AG09319 (cell line): Measurements from ENCODE around the gene HPS5.

Source experiments
- DNase-seq: peaks from one replicate; pipeline ENCODE4 v3.0.0-alpha.2; 2010; ENCODE audit warnings: low read depth; ENCODE audit errors: extremely low read depth
- TF ChIP-seq, protein P1 (sequence below): IDR thresholded peaks from 2 replicates; pipeline ENCODE4 v1.5.1; 2011; ENCODE audit warnings: low read depth, mild to moderate bottlenecking, inconsistent platforms, low read length, moderate library complexity

The HPS5 gene, protein sequence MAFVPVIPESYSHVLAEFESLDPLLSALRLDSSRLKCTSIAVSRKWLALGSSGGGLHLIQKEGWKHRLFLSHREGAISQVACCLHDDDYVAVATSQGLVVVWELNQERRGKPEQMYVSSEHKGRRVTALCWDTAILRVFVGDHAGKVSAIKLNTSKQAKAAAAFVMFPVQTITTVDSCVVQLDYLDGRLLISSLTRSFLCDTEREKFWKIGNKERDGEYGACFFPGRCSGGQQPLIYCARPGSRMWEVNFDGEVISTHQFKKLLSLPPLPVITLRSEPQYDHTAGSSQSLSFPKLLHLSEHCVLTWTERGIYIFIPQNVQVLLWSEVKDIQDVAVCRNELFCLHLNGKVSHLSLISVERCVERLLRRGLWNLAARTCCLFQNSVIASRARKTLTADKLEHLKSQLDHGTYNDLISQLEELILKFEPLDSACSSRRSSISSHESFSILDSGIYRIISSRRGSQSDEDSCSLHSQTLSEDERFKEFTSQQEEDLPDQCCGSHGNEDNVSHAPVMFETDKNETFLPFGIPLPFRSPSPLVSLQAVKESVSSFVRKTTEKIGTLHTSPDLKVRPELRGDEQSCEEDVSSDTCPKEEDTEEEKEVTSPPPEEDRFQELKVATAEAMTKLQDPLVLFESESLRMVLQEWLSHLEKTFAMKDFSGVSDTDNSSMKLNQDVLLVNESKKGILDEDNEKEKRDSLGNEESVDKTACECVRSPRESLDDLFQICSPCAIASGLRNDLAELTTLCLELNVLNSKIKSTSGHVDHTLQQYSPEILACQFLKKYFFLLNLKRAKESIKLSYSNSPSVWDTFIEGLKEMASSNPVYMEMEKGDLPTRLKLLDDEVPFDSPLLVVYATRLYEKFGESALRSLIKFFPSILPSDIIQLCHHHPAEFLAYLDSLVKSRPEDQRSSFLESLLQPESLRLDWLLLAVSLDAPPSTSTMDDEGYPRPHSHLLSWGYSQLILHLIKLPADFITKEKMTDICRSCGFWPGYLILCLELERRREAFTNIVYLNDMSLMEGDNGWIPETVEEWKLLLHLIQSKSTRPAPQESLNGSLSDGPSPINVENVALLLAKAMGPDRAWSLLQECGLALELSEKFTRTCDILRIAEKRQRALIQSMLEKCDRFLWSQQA

DNA sequence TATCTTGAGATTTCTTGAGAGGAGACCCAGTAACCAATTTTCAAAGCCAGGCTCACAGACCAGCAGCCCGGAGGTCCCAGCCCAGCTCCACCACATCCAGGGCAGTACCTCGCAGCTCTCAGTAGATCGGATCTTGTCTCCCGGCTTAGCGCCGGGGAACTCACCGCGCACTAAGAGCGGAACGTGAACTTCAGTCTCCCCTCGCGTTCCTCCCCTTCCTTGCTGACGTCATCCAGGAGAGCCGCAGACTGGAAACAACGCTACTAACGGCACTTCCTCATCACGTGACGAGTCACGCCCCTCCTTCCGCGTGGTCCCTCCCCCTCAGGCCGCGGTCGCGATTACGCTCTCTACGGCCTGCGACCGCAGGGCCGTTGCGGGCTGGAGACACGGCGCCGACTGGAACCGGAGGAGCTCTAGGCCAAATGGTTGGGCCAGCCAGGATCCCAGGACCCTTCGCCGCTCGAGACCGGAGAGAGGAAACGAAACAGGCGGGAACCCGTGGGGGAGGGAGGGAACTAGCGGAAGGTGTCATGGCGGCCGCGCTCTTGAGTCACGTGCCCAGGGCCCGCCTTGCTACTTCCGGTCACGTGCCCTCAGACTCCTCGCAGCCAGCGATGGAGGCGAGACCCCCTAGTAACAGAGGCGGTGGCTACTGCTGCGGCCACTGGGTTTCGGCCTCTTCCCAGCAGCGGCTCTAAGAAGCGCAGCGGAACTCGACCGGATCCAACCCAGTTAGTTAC, at the start of gene HPS5, which contains the start of gene GTF2H1:
Gene HPS5 (minus strand): TSS at position 172 of the 743 bp plus-strand sequence. CDS start 4,282 bp downstream, outside the sequence.
Gene GTF2H1 (plus strand): TSS at position 599 of the 743 bp plus-strand sequence. CDS start 10,508 bp downstream, outside the sequence.
- peak; percentile 93 for DNase-seq
- TF ChIP-seq, protein P1, sequence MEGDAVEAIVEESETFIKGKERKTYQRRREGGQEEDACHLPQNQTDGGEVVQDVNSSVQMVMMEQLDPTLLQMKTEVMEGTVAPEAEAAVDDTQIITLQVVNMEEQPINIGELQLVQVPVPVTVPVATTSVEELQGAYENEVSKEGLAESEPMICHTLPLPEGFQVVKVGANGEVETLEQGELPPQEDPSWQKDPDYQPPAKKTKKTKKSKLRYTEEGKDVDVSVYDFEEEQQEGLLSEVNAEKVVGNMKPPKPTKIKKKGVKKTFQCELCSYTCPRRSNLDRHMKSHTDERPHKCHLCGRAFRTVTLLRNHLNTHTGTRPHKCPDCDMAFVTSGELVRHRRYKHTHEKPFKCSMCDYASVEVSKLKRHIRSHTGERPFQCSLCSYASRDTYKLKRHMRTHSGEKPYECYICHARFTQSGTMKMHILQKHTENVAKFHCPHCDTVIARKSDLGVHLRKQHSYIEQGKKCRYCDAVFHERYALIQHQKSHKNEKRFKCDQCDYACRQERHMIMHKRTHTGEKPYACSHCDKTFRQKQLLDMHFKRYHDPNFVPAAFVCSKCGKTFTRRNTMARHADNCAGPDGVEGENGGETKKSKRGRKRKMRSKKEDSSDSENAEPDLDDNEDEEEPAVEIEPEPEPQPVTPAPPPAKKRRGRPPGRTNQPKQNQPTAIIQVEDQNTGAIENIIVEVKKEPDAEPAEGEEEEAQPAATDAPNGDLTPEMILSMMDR: no peak

DNA sequence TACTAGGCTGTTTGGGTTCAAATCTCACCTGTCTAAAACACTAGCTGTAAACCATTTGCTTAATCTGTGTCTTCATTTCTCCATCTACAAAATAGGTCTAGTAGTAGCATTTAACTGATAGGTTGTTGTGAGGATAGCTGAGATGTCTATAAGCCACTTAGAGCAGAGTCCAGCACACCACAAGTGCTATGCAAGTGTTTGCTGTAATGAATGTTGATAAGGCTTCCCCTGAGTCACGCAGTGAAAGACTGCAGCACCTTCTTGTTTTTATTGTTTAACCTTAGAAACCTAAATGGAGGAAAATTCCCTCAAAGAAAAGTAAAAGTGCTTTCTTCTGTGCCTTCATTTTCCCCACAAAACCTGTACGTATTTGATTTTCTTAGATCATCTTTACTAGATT, 49.3 kb upstream of the HPS5 start:
- no peak for DNase-seq
- TF ChIP-seq, protein P1: no peak

DNA sequence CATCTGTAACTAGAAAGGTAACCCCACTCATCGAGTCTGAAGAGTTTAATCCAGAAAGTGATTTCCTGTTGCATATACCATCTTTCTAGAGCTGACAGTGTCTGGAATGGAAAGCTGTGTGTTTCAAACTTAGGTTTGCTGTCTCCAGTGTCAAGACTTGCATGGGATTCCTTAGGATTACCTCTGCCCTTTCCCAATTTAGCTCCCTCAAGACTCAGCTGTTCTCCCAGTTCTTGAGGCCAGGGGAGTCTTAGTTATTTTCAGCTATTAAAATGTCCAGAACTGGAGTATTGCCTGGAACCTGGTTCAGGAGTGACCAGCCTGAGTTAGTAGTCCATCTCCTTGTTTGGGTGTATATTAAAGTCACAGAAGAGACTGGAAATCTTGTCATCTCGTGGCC, 47.5 kb upstream of the HPS5 start:
- DNase-seq: no peak
- TF ChIP-seq, protein P1: no peak

DNA sequence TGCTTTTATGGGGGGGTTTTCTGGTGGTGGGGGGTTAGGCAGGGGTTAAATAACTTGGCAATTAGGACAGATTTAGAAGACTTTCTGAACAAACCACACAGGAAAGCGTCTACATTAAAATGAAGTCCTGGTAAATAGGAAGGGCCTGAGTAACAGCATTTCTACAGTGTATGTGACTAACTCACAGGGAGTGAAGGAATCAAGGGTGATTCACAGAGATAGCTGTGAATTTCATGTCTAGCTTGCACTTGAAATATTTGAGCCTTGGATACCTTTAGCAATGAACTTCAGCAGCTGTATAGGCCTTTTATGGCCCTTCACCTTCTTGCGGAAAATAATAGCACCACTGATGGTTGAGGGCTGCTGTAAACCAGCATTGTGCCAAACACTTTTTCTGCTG, 46.3 kb upstream of the HPS5 start:
- TF ChIP-seq, protein P1: no peak
- DNase-seq: no peak

DNA sequence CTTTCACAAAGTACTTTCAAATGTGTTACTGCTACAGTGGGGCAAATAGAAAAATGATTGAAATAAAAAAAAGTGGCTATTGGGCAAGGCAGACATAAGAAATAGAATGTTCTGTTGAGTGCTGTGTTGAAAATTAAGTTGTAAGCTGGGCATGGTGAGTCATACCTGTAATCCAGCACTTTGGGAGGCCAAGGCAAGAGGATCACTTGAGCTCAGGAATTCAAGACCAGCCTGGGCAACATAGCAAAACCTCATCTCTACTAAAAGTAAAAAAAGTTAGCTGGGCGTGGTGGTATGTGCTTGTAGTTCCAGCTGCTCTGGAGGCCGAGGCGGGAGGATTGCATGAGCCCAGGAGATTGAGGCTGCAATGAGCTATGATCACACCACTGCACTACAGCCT, 45.5 kb upstream of the HPS5 start:
- TF ChIP-seq, protein P1: no peak

DNA sequence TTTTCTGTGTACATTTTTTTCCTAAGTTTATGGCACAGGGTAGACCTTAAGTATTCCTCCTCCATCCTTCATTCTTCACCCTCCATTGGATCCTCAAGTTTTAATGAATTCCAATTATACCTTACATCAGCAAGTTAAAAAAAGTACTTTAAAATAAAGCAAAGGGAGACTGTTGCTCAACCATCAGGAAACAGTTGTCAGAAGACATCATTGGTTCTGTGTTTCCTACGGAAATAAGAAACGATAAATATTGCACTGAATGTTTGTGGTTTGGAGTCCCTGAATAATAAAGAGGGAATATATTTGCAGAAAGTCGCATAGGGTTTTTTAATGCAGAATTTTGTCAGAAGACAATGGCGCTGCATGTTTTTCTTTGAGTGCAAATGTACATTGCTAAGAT, 44.3 kb upstream of the HPS5 start:
- DNase-seq: no peak

More for the DNA sequence above, 45.5 kb upstream of the HPS5 start:
- no peak for DNase-seq

More for the DNA sequence above, 44.3 kb upstream of the HPS5 start:
- TF ChIP-seq, protein P1: no peak
